K562 (cell line): ENCODE data around the gene RNPEP. TPM values are rescaled to one million over a fixed set of nuclear protein-coding genes. Genes with fewer than 3 reads are reported as not detected.
A peak's percentile ranks its signal among the peaks of the same experiment; 100 is the strongest.

ENCODE experiments used
- ARID1B ChIP-seq: fragments of 450-650 bp; IDR thresholded peaks from 2 replicates; pipeline ENCODE4 v1.6.1; 2016; ENCODE audit warnings: antibody characterized with exemption, mild to moderate bottlenecking, inconsistent platforms
- ARID2 ChIP-seq: fragments of 450-650 bp; IDR thresholded peaks from 2 replicates; pipeline ENCODE4 v1.6.1; 2017; ENCODE audit warnings: antibody characterized with exemption, mild to moderate bottlenecking
- ASH1L ChIP-seq: fragments of 450-650 bp; IDR thresholded peaks from 2 replicates; pipeline ENCODE4 v1.6.1; 2018; ENCODE audit warnings: borderline replicate concordance, mild to moderate bottlenecking, low read depth; ENCODE audit not compliant: partially characterized antibody
- BMI1 ChIP-seq: fragments of 150-350 bp; IDR thresholded peaks from 2 replicates; pipeline ENCODE4 v1.6.1; 2014; ENCODE audit warnings: low read length
- CSDE1 ChIP-seq, 2 experiments: fragments of 450-650 bp; IDR thresholded peaks; 2 replicates each; pipeline ENCODE4 v1.6.1; 2016; ENCODE audit warnings: mild to moderate bottlenecking in 1 of 2
- HNRNPUL1 ChIP-seq: fragments of 200-400 bp; formaldehyde crosslinking; IDR thresholded peaks from 2 replicates; pipeline ENCODE4 v1.6.1; 2017; ENCODE audit warnings: low read length
- IFI16 ChIP-seq: fragments of 250-450 bp; sonication (Bioruptor Pico); IDR thresholded peaks from 2 replicates; pipeline ENCODE4 v2.1.2; 2022; ENCODE audit warnings: mild to moderate bottlenecking, inconsistent platforms
- ILF3 ChIP-seq: fragments of 450-650 bp; IDR thresholded peaks from 2 replicates; pipeline ENCODE4 v1.6.1; 2018; ENCODE audit warnings: antibody characterized with exemption, mild to moderate bottlenecking, moderate library complexity, borderline replicate concordance
- JUNB ChIP-seq: fragments of 450-650 bp; formaldehyde crosslinking; conservative IDR thresholded peaks from 2 replicates; pipeline ENCODE4 v1.4.0; 2020; ENCODE audit warnings: mild to moderate bottlenecking
- MLX ChIP-seq, 2 experiments: fragments of 450-650 bp in 1 of 2; sonication (generic) in 1 of 2; formaldehyde crosslinking; conservative IDR thresholded peaks; 2 replicates each; pipeline versions ENCODE4 v1.4.0 to v1.8.1; 2020 to 2022; ENCODE audit warnings: mild to moderate bottlenecking in 1 of 2, missing genetic modification reagents in 1 of 2
- NCOA4 ChIP-seq: fragments of 450-650 bp; IDR thresholded peaks from 2 replicates; pipeline ENCODE4 v1.6.1; 2018; ENCODE audit warnings: mild to moderate bottlenecking; ENCODE audit not compliant: partially characterized antibody
- NEUROD1 ChIP-seq: fragments of 150-350 bp; IDR thresholded peaks from 2 replicates; pipeline ENCODE4 v1.6.1; 2014; ENCODE audit warnings: borderline replicate concordance, low read length, low read depth; ENCODE audit not compliant: partially characterized antibody
- NR2F6 ChIP-seq: fragments of 450-650 bp; formaldehyde crosslinking; IDR thresholded peaks from 2 replicates; pipeline ENCODE4 v1.4.0; 2020; ENCODE audit warnings: mild to moderate bottlenecking
- RBFOX2 ChIP-seq: fragments of 200-400 bp; formaldehyde crosslinking; IDR thresholded peaks from 2 replicates; pipeline ENCODE4 v1.6.1; 2017; ENCODE audit warnings: low read depth, mild to moderate bottlenecking, low read length, moderate library complexity
- RHOXF2B ChIP-seq: fragments of 250-450 bp; sonication (Bioruptor Pico); conservative IDR thresholded peaks from 2 replicates; pipeline ENCODE4 v1.5.1; 2021
- SMAD2 ChIP-seq: fragments of 150-350 bp; IDR thresholded peaks from 2 replicates; pipeline ENCODE4 v1.6.1; 2014; ENCODE audit warnings: low read depth, mild to moderate bottlenecking, low read length
- SMARCA4 ChIP-seq: fragments of 450-650 bp; IDR thresholded peaks from 2 replicates; pipeline ENCODE4 v1.6.1; 2016
- WHSC1 ChIP-seq: IDR thresholded peaks from one replicate; pipeline ENCODE4 v1.6.1; 2012; ENCODE audit warnings: low read length, control low read depth, inconsistent platforms
- ZNF324 ChIP-seq: fragments of 250-450 bp; sonication (Bioruptor Pico); IDR thresholded peaks from 2 replicates; pipeline ENCODE4 v1.4.0; 2020; ENCODE audit warnings: mild to moderate bottlenecking
- ZNF408 ChIP-seq: fragments of 250-450 bp; sonication (Bioruptor Pico); IDR thresholded peaks from 2 replicates; pipeline ENCODE4 v1.4.0; 2020; ENCODE audit warnings: low read depth, mild to moderate bottlenecking, moderate library complexity
- ZNF584 ChIP-seq: fragments of 200-800 bp; sonication (Bioruptor generic); IDR thresholded peaks from 2 replicates; pipeline ENCODE4 v1.6.1; 2016; ENCODE audit warnings: low read depth, mild to moderate bottlenecking, missing genetic modification characterization, missing compliant biosample characterization
- ZNF639 ChIP-seq, 2 experiments: fragments of 200-800 bp in 1 of 2; sonication (Bioruptor generic) in 1 of 2; sonication (generic) in 1 of 2; formaldehyde crosslinking in 1 of 2; IDR thresholded peaks in 1 of 2; conservative IDR thresholded peaks in 1 of 2; 2 replicates each; pipeline versions ENCODE4 v1.5.0 to v1.6.1; 2016 to 2020; ENCODE audit warnings: missing compliant biosample characterization in 1 of 2, missing genetic modification characterization in 1 of 2, missing genetic modification reagents in 1 of 2
- polyA plus RNA-seq, 8 experiments: library from polyadenylated mRNA; depleted of rRNA in 4 of 8; stranded (reverse) in 5 of 8; unstranded in 3 of 8; fragments of >200 nt; fragmentation: Nextera tagmentation in 2 of 8; fragmentation: Illumina TruSeq in 1 of 8; extraction: Ambion mirVana in 2 of 8; extraction: Trizol in 1 of 8; gene quantifications; 2 replicates each; pipeline versions ENCODE4 v1.2.1 to v1.2.3, GENCODE V29; 2011 to 2014; ENCODE audit warnings: inconsistent platforms in 1 of 8, missing spikeins in 1 of 8
- total RNA-seq, 7 experiments: library from RNA; depleted of rRNA in 6 of 7; stranded (reverse); fragments of >200 nt in 6 of 7; fragmentation: Illumina TruSeq in 2 of 7; extraction: Trizol in 2 of 7; gene quantifications; 2 replicates each; pipeline versions ENCODE4 v1.2.1 to v1.2.3, GENCODE V29; 2011 to 2021; ENCODE audit warnings: low replicate concordance in 1 of 7
- TF ChIP-seq, protein P1 (sequence below): sonication (generic); formaldehyde crosslinking; IDR thresholded peaks from 2 replicates; pipeline ENCODE4 v1.8.1; 2022; ENCODE audit warnings: missing genetic modification reagents
- TF ChIP-seq, protein P2 (sequence below): fragments of 250-450 bp; sonication (Bioruptor Pico); IDR thresholded peaks from 2 replicates; pipeline ENCODE4 v1.5.0; 2020; ENCODE audit warnings: mild to moderate bottlenecking

Gene RNPEP
- total and polyA plus RNA-seq, 9 of the 15 experiments (the other 6 are each of a cell fraction or from before 2014, with no cell fraction given): 27.5 to 131 (median 63.4) TPM

- TF ChIP-seq MLX (CRISPR knock-in tag; conservative IDR thresholded peaks at IDR 0.05) (0 out of 4 replicates have a peak, but pooled peaks of 1 of the 2 experiments have one; percentile 44), NCOA4 (peak; percentile 93), NEUROD1 (peak; percentile 12), IFI16 (CRISPR knock-in tag) (no peak), ARID2 (peak; percentile 90; the same call in 1 of the 2 replicates), CSDE1 (IDR thresholded peaks at IDR 0.05) (no peak), ZNF324 (CRISPR knock-in tag) (no peak), ZNF639 (CRISPR knock-in tag; conservative IDR thresholded peaks at IDR 0.05 in 1 of 2, IDR thresholded peaks at IDR 0.05 in 1 of 2) (peak in 1 of 2 experiments; percentile 47; a peak in 1 of 4 replicates), ILF3 (no peak), WHSC1 (no peak), ZNF584 (CRISPR knock-in tag) (no peak), SMAD2 (no peak), HNRNPUL1 (no peak), NR2F6 (CRISPR knock-in tag) (0 out of 2 replicates have a peak, but pooled peaks have one; percentile 11), BMI1 (no peak), ASH1L (peak; percentile 75), ZNF408 (CRISPR knock-in tag) (no peak), JUNB (CRISPR knock-in tag) (no peak), SMARCA4 (peak; percentile 91), RBFOX2 (peak; percentile 100), RHOXF2B (CRISPR knock-in tag) (no peak; the same call in 1 of the 2 replicates), ARID1B (peak; percentile 58)
- TF ChIP-seq, protein P1, sequence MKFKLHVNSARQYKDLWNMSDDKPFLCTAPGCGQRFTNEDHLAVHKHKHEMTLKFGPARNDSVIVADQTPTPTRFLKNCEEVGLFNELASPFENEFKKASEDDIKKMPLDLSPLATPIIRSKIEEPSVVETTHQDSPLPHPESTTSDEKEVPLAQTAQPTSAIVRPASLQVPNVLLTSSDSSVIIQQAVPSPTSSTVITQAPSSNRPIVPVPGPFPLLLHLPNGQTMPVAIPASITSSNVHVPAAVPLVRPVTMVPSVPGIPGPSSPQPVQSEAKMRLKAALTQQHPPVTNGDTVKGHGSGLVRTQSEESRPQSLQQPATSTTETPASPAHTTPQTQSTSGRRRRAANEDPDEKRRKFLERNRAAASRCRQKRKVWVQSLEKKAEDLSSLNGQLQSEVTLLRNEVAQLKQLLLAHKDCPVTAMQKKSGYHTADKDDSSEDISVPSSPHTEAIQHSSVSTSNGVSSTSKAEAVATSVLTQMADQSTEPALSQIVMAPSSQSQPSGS: no peak
- TF ChIP-seq, protein P2, sequence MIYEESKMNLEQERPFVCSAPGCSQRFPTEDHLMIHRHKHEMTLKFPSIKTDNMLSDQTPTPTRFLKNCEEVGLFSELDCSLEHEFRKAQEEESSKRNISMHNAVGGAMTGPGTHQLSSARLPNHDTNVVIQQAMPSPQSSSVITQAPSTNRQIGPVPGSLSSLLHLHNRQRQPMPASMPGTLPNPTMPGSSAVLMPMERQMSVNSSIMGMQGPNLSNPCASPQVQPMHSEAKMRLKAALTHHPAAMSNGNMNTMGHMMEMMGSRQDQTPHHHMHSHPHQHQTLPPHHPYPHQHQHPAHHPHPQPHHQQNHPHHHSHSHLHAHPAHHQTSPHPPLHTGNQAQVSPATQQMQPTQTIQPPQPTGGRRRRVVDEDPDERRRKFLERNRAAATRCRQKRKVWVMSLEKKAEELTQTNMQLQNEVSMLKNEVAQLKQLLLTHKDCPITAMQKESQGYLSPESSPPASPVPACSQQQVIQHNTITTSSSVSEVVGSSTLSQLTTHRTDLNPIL: no peak
Observed at GRCh38 chr1:201955009-201955728, 27.3 kb upstream of the RNPEP start, which contains the start of gene TIMM17A (continued).
